GM19025 (cell line): ENCODE data around the gene SPDYC.

Experiments
- ATAC-seq: cut with Tn5 transposase; IDR thresholded peaks from one replicate; pipeline ENCODE4 v1.9.1; 2021; ENCODE audit warnings: mild to moderate bottlenecking, low read depth, moderate library complexity; ENCODE audit not compliant: unreplicated experiment

SPDYC gene

GRCh38 chr11:65217441-65218423 is 47.7 kb downstream of the SPDYC start:
- no peak for ATAC-seq

- ATAC-seq = no peak
Measured at GRCh38 chr11:65218446-65218845, 48.4 kb downstream of the SPDYC start.

GRCh38 chr11:65219930-65220213 is 49.8 kb downstream of the SPDYC start:
- ATAC-seq = no peak

GRCh38 chr11:65221026-65221425 is 51.0 kb downstream of the SPDYC start:
- no peak for ATAC-seq
